CD4-positive, alpha-beta T cell treated with Interferon alpha-2 for 1 hour (primary cell): ENCODE measurements around the gene CFAP300.

ENCODE experiments used
- DNase-seq, 2 donors: peaks; one replicate each; pipeline ENCODE4 v3.0.0-alpha.2; 2020 to 2022

Gene CFAP300

DNA sequence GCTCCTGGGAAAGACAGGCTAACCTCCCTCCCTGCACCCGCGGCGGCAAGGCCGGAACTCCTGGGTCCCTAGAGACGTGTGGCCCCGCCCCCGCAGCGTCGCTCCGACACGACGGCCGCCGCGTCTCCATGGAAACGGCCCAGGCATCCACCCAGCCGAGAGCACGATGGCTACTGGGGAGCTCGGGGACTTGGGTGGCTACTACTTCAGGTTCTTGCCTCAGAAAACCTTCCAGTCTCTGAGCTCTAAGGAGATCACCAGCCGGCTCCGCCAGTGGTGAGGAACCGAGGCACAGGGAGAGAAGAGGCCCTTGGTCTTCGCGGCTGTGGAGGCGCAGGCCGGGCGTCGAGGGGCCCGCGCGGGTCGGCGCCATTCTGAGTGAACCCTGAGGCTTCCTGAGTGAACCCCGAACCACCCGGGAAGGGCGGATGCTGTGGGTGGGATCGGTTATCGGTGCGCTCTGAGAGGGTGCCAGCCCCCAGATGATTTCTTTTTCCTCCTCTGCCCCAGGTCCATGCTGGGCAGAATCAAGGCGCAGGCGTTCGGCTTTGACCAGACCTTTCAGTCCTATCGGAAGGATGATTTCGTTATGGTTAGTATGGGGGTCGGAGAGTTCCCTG is at the start of gene CFAP300:
Gene CFAP300, plus strand, starts transcription at position 133 of the 620 bp plus-strand sequence. Its CDS starts 34 bp downstream, at position 167.
- peak; percentile 2 to 47 for DNase-seq

GRCh38 chr11:102001657-102002338 is 45.4 kb upstream of the CFAP300 start:
- no peak for DNase-seq

GRCh38 chr11:102004220-102004619 is 43.0 kb upstream of the CFAP300 start:
- no peak for DNase-seq

DNA sequence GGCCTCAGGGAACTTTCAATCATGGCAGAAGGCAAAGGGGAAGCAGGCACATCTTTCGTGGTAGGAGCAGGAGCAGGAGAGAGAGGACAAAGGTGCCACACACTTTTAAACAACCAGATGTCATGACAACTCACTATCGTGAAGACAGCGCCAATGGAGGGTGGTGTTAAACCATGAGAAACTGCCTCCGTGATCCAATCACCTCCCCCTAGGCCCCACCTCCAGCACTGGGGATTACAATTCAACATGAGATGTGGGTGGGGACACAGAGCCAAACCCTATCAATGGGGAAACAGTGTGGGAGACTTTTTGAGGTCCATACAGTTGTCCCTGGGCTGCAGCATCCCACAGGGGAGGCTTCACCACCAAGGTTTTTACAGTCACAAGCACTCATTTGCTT is 41.9 kb upstream of the CFAP300 start:
- DNase-seq, result no peak

DNA sequence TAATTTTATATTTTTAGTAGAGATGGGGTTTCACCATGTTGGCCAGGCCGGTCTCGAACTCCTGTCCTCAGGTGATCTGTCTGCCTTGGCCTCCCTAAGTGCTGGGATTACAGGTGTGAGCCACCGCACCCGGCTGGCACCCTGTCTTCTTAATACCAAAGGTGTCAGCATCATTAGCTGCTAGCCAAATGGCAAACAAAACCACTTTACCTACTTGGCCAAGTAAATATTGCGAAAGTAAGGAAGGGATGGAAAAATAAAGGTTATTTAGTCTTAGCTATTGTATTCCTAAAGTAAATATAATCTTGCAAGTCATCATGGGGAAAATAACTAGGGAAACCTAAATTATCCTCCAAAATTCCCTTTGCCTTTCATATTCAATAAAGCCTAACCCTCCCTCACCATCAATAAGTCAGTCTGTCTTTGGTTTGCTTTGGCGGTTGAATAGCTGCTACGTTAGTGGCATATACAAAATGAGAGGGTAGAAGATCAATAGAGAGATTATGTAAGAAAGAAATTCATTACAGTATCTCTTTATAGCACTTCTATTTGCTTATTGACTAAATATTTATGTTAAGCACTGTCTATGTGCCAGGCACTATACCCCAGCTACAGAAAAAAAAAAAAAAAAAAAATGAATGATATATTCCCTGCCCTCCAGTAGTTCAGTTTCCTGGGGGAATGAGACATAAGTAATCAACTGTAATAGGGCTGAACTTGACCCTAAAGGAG is 40.2 kb upstream of the CFAP300 start:
- no peak for DNase-seq

GRCh38 chr11:102007567-102008437 is 39.4 kb upstream of the CFAP300 start:
- peak in 1 of 2 donors; percentile 49 for DNase-seq

- no peak for DNase-seq
Measured at GRCh38 chr11:102010776-102011494, 36.3 kb upstream of the CFAP300 start.

- DNase-seq, result peak in 1 of 2 donors; percentile 3
Measured at GRCh38 chr11:102012946-102013345, 34.3 kb upstream of the CFAP300 start.

- DNase-seq, result no peak
Measured at GRCh38 chr11:102014756-102015155, 32.5 kb upstream of the CFAP300 start.

DNA sequence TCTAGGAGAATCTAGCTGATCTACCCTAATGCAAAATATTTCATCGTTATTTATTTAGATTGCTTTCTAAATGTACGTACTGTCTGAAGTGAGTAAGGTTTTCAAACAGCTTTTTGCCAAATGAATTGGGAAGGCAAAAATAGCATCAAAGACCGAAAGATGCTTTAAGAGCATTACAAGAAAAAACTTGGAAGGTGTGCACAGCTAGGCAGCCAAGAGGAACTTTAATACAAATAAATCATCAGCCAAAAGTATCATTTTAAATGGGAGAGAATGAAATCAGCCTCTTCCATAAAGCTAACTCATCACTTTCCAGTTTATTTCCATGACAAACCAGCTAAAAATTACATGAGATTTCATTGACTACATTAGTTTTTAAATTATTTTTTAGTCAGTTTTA is 30.2 kb upstream of the CFAP300 start:
- DNase-seq, result no peak

- no peak for DNase-seq
Measured at GRCh38 chr11:102026217-102026616, 21.0 kb upstream of the CFAP300 start.

DNA sequence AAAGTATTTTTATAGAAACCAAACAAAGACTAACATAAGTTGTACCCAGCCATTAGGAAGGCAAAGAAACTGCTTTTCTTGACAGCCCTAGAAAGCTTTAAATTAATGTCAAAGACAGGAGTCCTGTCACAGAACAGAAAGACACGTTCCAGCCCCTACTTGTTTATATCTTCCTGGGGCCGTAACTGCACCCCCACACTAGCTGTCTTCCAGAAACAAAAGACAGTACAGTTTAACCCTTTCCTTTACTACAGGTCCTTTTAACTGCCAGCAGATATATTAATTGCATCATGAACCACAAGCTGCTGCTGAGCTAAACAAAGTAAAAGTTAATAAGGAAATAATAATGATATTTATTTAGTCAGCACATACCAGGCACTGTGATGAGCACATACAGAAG is 20.3 kb upstream of the CFAP300 start:
- DNase-seq, result no peak

DNA sequence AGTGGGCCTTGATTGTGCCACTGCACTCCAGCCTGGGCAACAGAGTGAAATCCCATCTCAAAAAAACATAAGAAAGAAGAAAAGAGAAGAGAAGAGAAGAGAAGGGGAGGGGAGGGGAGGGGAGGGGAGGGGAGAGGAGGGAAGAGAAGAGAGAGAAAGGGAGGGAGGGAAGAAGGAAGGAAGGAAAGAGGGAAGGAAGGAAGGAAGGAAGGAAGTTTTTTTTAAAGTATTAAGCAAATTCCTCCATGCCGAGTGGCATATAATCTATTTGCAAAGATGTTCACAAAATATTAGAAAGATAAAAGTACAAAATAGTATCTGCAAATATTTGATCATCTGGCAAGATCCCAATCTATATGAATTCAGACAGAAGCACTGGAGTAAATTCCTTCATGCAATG is 10.5 kb upstream of the CFAP300 start:
- no peak for DNase-seq

GRCh38 chr11:102046841-102047240 is 396 bp upstream of the CFAP300 start:
- DNase-seq, result no peak

- no peak for DNase-seq
Measured at GRCh38 chr11:102050927-102051575, 3.8 kb downstream of the CFAP300 start.

DNA sequence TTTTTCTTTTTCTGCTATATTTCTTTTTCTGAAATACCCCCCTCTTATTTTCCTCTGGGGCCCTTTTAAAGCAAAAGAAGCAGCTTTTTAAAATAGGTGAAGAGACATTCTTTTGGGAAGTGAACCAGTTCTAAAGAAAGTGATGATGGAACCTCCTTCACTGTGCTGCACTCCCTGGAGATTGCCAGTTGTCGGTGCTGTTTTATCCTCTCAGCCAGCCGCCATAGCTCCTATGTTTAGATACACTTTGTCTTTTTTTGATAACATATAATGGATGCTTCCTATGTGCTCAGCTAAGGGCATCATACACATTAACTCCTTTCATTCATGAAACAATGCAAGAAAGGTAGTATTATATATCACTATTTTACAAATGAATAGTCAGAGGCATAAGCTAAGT is 14.0 kb downstream of the CFAP300 start:
- DNase-seq, result no peak

DNA sequence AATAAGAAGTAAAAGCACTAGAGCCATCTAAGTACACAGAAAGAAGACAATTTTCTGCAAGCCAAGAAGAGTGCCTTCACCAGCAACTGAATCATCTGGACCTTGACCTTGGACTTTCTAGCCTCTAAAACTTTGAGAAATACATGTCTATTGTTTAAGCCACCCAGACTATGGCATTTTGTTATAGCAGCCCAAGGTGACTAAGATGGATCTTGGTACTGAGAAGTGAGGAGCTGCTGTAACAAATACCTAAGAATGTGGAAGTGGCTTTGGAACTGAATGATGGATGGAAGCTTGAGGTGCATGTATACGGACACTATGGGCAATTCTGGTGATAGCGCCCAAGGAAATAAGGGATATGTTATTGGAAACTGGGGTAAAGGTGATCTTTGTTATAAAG is 14.9 kb downstream of the CFAP300 start:
- DNase-seq, result no peak

- DNase-seq, result no peak
Measured at GRCh38 chr11:102064316-102064715, 17.1 kb downstream of the CFAP300 start.

DNA sequence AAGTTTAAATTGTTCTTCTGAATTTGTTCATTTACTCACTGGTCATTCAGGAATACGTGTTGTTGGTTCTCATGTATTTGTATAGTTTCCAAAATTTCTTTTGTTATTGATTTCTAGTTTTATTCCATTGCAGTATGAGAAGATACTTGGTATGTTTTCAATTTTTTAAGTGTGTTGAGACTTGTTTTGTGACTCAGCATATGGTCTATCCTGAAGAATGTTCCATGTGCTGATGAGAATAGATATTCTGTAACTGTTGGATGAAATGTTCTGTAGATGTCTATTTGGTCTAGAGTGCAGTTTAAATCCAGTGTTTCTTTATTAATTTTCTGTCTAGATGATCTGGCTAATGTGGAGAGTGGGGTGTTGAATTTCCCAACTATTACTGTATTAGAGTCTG is 23.5 kb downstream of the CFAP300 start:
- DNase-seq, result no peak

DNA sequence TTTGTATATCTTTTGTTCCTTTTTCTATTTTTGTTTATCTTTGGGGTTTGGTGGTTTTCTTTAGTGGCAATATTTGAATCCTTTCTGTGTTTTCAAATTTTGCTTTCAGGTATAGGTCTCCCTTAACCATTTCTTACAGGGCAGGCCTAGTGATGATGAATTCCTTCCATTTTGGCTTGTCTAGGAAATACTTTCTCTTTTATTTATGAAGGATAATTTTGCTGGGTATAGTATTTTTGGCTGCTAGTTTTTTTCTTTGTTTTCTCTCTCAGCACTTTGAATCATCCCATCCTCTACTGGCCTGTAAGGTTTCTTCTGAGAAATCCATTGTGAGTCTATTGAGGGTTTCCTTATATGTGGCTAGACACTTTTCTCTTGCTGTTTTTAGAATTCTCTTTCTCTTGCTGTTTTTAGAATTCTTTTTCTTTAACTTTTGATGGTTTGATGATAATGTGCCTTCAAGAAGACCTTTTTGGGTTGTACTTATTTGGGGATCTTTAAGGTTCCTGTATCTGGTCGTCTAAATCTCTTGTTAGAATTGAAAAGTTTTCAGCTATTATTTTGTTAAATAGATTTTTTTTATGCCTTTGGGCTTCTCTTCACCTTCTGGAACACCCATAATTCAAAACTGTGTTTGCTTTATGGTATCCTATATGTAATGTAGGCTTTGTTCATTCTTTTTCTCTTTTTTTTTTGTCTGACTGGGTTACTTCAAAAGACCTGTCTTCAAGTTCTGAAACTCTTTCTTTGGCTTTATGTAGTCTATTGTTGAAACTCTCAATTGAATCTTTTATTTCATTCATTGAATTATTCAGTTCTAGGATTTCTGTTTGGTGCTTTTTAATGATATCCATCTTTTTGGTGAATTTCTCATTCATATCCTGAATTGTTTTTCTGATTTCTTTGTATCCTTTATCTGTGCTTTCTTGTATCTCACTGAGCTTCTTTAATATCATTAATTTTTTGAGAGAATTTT is 24.5 kb downstream of the CFAP300 start:
- no peak for DNase-seq

- no peak for DNase-seq
Measured at GRCh38 chr11:102073253-102073652, 26.0 kb downstream of the CFAP300 start.
